Measurements from ENCODE around the gene CCDC70.

The CCDC70 gene

GRCh38 chr13:51825165-51825592 lies 36.6 kb upstream of the CCDC70 start:
- H3K27ac ChIP-seq = no peak overlapping the region
- TF ChIP-seq ZFX (IDR thresholded peaks at IDR 0.05) (no peak), CTCF (conservative IDR thresholded peaks at IDR 0.05) (no peak)

GRCh38 chr13:51825681-51826254 lies 36.0 kb upstream of the CCDC70 start:
- TF ChIP-seq CTCF (conservative IDR thresholded peaks at IDR 0.05) (no peak), ZFX (IDR thresholded peaks at IDR 0.05) (no peak)

GRCh38 chr13:51826606-51827005 lies 35.2 kb upstream of the CCDC70 start:
- TF ChIP-seq CTCF (conservative IDR thresholded peaks at IDR 0.05) (no peak), ZFX (IDR thresholded peaks at IDR 0.05) (no peak)
- no peak overlapping the region for H3K27ac ChIP-seq

More at GRCh38 chr13:51825681-51826254, 36.0 kb upstream of the CCDC70 start:
- no peak overlapping the region for H3K27ac ChIP-seq

GRCh38 chr13:51827254-51827653 lies 34.5 kb upstream of the CCDC70 start:
- H3K27ac ChIP-seq = no peak overlapping the region
- no peak for TF ChIP-seq CTCF (conservative IDR thresholded peaks at IDR 0.05)
- TF ChIP-seq ZFX (IDR thresholded peaks at IDR 0.05) = no peak

- TF ChIP-seq ZFX (IDR thresholded peaks at IDR 0.05) = no peak
- no peak for TF ChIP-seq CTCF (conservative IDR thresholded peaks at IDR 0.05)
- H3K27ac ChIP-seq = no peak overlapping the region
These were observed 32.8 kb upstream of the CCDC70 start for GRCh38 chr13:51828730-51829567.

- H3K27ac ChIP-seq = no peak overlapping the region
- no peak for TF ChIP-seq CTCF (conservative IDR thresholded peaks at IDR 0.05)
- no peak for TF ChIP-seq ZFX (IDR thresholded peaks at IDR 0.05)
These were observed 32.2 kb upstream of the CCDC70 start for GRCh38 chr13:51829568-51829899.

GRCh38 chr13:51831519-51831918 lies 30.2 kb upstream of the CCDC70 start:
- H3K27ac ChIP-seq = no peak overlapping the region
- TF ChIP-seq ZFX (IDR thresholded peaks at IDR 0.05) (no peak), CTCF (conservative IDR thresholded peaks at IDR 0.05) (no peak)
